IPS-NIHi7 (cell line): ENCODE data around the gene HMGXB3.

Experiments used
- DNase-seq: peaks from one replicate; pipeline ENCODE4 v3.0.0; 2012; ENCODE audit warnings: mixed read lengths; ENCODE audit errors: extremely low spot score

The HMGXB3 gene

GRCh38 chr5:150085191-150085912 lies 84.8 kb downstream of the HMGXB3 start:
- DNase-seq = peak; percentile 4

- DNase-seq = peak; percentile 7
Observed at GRCh38 chr5:150085950-150086715, 85.6 kb downstream of the HMGXB3 start, which contains the start of gene CSF1R. Gene CSF1R, minus strand, starts transcription at chr5:150086554. Its CDS starts 127 bp downstream, at chr5:150086427.

GRCh38 chr5:150092159-150092787 lies 91.7 kb downstream of the HMGXB3 start:
- DNase-seq = no peak

GRCh38 chr5:150097152-150097551 lies 96.6 kb downstream of the HMGXB3 start:
- DNase-seq = no peak

- peak; percentile 41 for DNase-seq
Observed at GRCh38 chr5:150101023-150101422, 100.5 kb downstream of the HMGXB3 start.
